ENCODE results near the gene MMP25.

The MMP25 gene

DNA sequence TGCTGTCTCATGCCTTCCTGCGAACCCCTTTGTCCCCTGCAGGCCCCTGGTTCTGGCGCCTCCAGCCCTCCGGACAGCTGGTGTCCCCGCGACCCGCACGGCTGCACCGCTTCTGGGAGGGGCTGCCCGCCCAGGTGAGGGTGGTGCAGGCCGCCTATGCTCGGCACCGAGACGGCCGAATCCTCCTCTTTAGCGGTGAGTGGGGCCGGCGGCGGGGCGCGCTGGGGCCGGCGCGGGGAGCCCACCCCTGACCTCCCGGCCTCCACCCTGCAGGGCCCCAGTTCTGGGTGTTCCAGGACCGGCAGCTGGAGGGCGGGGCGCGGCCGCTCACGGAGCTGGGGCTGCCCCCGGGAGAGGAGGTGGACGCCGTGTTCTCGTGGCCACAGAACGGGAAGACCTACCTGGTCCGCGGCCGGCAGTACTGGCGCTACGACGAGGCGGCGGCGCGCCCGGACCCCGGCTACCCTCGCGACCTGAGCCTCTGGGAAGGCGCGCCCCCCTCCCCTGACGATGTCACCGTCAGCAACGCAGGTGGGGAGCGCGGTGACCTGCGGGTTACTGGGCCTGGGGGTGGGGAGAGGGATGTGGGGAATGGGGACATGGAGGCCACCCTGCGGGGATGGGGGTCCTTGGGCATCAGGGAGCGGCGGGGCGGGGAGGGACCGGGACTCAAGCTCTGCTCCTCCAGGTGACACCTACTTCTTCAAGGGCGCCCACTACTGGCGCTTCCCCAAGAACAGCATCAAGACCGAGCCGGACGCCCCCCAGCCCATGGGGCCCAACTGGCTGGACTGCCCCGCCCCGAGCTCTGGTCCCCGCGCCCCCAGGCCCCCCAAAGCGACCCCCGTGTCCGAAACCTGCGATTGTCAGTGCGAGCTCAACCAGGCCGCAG, 12.0 kb downstream of the MMP25 start:
- Histone ChIP-seq H3K27me3 (ENCODE audit: control insufficient read depth, insufficient read depth, low read length) (no peaks in the 10 kb centered on the region; the same call in 1 of the 2 replicates), H3K36me3 (ENCODE audit: control insufficient read depth, insufficient read depth, low read length) (peaks cover 3% of the 10 kb centered on the region; the same call in 1 of the 2 replicates), H3K4me3 (ENCODE audit: low read depth, low read length) (peak overlapping the region; percentile 90), H3K4me1 (ENCODE audit: control insufficient read depth, insufficient read depth, low read length) (peaks cover 7% of the 10 kb centered on the region; the same call in 1 of the 2 replicates), H3K27ac (ENCODE audit: low read depth, low read length) (no peak overlapping the region), H3K9me3 (ENCODE audit: control insufficient read depth, insufficient read depth, low read length) (no peaks in the 10 kb centered on the region), H3K9ac (ENCODE audit: low read depth, low read length) (peak overlapping the region; percentile 64; the same call in 1 of the 2 replicates)

- Histone ChIP-seq H3K27ac (ENCODE audit: low read depth, low read length) (peak overlapping the region; percentile 55), H3K4me3 (ENCODE audit: low read depth, low read length) (peak overlapping the region; percentile 90)
These were observed 12.8 kb downstream of the MMP25 start for GRCh38 chr16:3059041-3059722.

DNA sequence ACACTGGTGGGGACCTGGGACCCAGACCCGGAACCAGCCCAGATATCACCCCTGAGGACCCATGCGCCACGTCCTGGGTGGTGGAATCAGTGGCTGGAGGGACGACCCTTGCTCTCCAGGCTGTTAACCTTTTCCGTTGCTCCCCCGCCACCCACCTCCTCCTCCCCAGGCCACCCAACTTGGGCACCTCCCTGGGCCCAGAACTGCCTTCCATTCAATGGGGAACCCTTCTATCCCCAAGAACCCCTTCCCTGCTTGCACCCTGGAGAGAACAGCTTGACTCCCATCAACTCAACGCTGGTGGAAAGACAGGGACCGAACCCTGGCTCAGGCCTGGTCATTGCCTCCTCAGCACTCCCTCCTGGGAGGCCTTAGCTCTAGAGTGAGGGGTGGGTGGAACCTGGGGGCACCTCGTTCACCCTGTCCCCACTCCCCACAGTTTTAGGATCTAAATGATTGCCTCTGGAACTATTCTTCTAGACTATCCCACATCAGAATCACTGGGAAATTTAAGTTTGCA, 13.4 kb downstream of the MMP25 start:
- Histone ChIP-seq H3K27me3 (ENCODE audit: control insufficient read depth, insufficient read depth, low read length) (no peaks in the 10 kb centered on the region; the same call in 1 of the 2 replicates), H3K27ac (ENCODE audit: low read depth, low read length) (peak overlapping the region; percentile 55), H3K9me3 (ENCODE audit: control insufficient read depth, insufficient read depth, low read length) (no peaks in the 10 kb centered on the region), H3K9ac (ENCODE audit: low read depth, low read length) (peak overlapping the region; percentile 34; the same call in 1 of the 2 replicates), H3K4me3 (ENCODE audit: low read depth, low read length) (peak overlapping the region; percentile 90), H3K4me1 (ENCODE audit: control insufficient read depth, insufficient read depth, low read length) (peaks cover 7% of the 10 kb centered on the region; the same call in 1 of the 2 replicates), H3K36me3 (ENCODE audit: control insufficient read depth, insufficient read depth, low read length) (peaks cover under 1% of the 10 kb centered on the region; the same call in 1 of the 2 replicates)

More at GRCh38 chr16:3059041-3059722, 12.8 kb downstream of the MMP25 start:
- peaks cover 7% of the 10 kb centered on the region; the same call in 1 of the 2 replicates for H3K4me1 ChIP-seq (ENCODE audit: control insufficient read depth, insufficient read depth, low read length)
- no peaks in the 10 kb centered on the region; the same call in 1 of the 2 replicates for H3K27me3 ChIP-seq (ENCODE audit: control insufficient read depth, insufficient read depth, low read length)
- peaks cover 3% of the 10 kb centered on the region; the same call in 1 of the 2 replicates for H3K36me3 ChIP-seq (ENCODE audit: control insufficient read depth, insufficient read depth, low read length)
- H3K9ac ChIP-seq (ENCODE audit: low read depth, low read length): peak overlapping the region; percentile 64; the same call in 1 of the 2 replicates
- H3K9me3 ChIP-seq (ENCODE audit: control insufficient read depth, insufficient read depth, low read length): no peaks in the 10 kb centered on the region

- Histone ChIP-seq H3K9me3 (ENCODE audit: control insufficient read depth, insufficient read depth, low read length) (no peaks in the 10 kb centered on the region), H3K4me3 (ENCODE audit: low read depth, low read length) (no peak overlapping the region), H3K27ac (ENCODE audit: low read depth, low read length) (no peak overlapping the region), H3K4me1 (ENCODE audit: control insufficient read depth, insufficient read depth, low read length) (peaks cover 14% of the 10 kb centered on the region; the same call in 1 of the 2 replicates), H3K9ac (ENCODE audit: low read depth, low read length) (no peak overlapping the region), H3K27me3 (ENCODE audit: control insufficient read depth, insufficient read depth, low read length) (no peaks in the 10 kb centered on the region; the same call in 1 of the 2 replicates), H3K36me3 (ENCODE audit: control insufficient read depth, insufficient read depth, low read length) (no peaks in the 10 kb centered on the region)
These were observed 14.2 kb downstream of the MMP25 start for GRCh38 chr16:3060339-3061127.

GRCh38 chr16:3062553-3062952, 16.2 kb downstream of the MMP25 start:
- no peak overlapping the region for H3K9ac ChIP-seq (ENCODE audit: low read depth, low read length)
- H3K9me3 ChIP-seq (ENCODE audit: control insufficient read depth, insufficient read depth, low read length): no peaks in the 10 kb centered on the region
- H3K4me1 ChIP-seq (ENCODE audit: control insufficient read depth, insufficient read depth, low read length): peaks cover 16% of the 10 kb centered on the region; the same call in 1 of the 2 replicates
- H3K27ac ChIP-seq (ENCODE audit: low read depth, low read length): no peak overlapping the region
- H3K27me3 ChIP-seq (ENCODE audit: control insufficient read depth, insufficient read depth, low read length): no peaks in the 10 kb centered on the region; the same call in 1 of the 2 replicates
- H3K36me3 ChIP-seq (ENCODE audit: control insufficient read depth, insufficient read depth, low read length): no peaks in the 10 kb centered on the region
- no peak overlapping the region for H3K4me3 ChIP-seq (ENCODE audit: low read depth, low read length)

- H3K27me3 ChIP-seq (ENCODE audit: control insufficient read depth, insufficient read depth, low read length): no peaks in the 10 kb centered on the region; the same call in 1 of the 2 replicates
- H3K27ac ChIP-seq (ENCODE audit: low read depth, low read length): peak overlapping the region; percentile 37
- no peak overlapping the region for H3K4me3 ChIP-seq (ENCODE audit: low read depth, low read length)
- no peaks in the 10 kb centered on the region for H3K36me3 ChIP-seq (ENCODE audit: control insufficient read depth, insufficient read depth, low read length)
- H3K9ac ChIP-seq (ENCODE audit: low read depth, low read length): no peak overlapping the region; the same call in 1 of the 2 replicates
- H3K9me3 ChIP-seq (ENCODE audit: control insufficient read depth, insufficient read depth, low read length): no peaks in the 10 kb centered on the region
- H3K4me1 ChIP-seq (ENCODE audit: control insufficient read depth, insufficient read depth, low read length): peaks cover 16% of the 10 kb centered on the region; the same call in 1 of the 2 replicates
These were observed 17.4 kb downstream of the MMP25 start for GRCh38 chr16:3063625-3064386.

- peak within 1 kb of the TSS; percentile 22 for H3K27ac ChIP-seq (ENCODE audit: low read depth, low read length)
- no peaks in the 10 kb centered on the region; the same call in 1 of the 2 replicates for H3K27me3 ChIP-seq (ENCODE audit: control insufficient read depth, insufficient read depth, low read length)
- H3K4me1 ChIP-seq (ENCODE audit: control insufficient read depth, insufficient read depth, low read length): peaks cover 9% of the 10 kb centered on the region; the same call in 1 of the 2 replicates
- H3K36me3 ChIP-seq (ENCODE audit: control insufficient read depth, insufficient read depth, low read length): no peaks in the 10 kb centered on the region
- H3K9me3 ChIP-seq (ENCODE audit: control insufficient read depth, insufficient read depth, low read length): no peaks in the 10 kb centered on the region
- no peak within 1 kb of the TSS for H3K9ac ChIP-seq (ENCODE audit: low read depth, low read length)
- no peak within 1 kb of the TSS for H3K4me3 ChIP-seq (ENCODE audit: low read depth, low read length)
These were observed 18.8 kb downstream of the MMP25 start, which contains the start of gene IL32 for GRCh38 chr16:3065069-3065741. IL32 (plus strand) TSS chr16:3065640; CDS start chr16:3065812, 172 bp downstream.

DNA sequence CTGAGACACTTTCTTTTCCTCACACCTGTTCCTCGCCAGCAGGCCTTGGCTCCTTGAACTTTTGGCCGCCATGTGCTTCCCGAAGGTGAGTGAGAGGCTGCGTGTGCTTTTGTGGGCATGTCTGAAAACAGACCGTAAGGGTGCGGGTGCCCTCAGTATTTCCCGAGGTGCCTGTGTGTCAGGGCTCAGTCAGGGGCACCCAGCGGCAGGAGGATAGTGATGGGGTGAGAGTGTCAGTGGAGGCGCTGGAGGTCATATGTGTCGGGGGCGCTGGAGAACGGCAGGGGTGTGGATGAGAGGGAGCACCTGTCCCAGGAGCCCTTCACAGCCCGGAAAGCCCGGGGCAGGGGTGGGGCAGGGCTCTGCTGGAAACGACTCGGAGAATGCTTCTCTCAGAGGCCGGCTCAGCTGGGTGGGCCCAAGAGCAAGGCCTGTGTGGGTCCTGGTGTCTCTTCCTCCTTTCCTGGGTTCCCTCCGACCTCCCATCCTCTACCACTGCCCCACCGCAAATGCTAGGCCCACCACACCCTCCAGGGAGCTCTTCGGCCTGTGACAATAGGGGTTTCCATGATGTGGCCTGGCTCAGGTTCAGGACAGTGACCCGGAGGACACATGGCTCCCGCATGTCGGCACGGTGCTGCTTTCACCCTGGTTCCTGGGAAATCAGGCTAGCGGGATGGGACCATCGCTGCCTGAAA, 19.5 kb downstream of the MMP25 start:
- Histone ChIP-seq H3K9ac (ENCODE audit: low read depth, low read length) (no peak overlapping the region), H3K27ac (ENCODE audit: low read depth, low read length) (no peak overlapping the region), H3K4me1 (ENCODE audit: control insufficient read depth, insufficient read depth, low read length) (peaks cover 9% of the 10 kb centered on the region; the same call in 1 of the 2 replicates), H3K4me3 (ENCODE audit: low read depth, low read length) (no peak overlapping the region), H3K9me3 (ENCODE audit: control insufficient read depth, insufficient read depth, low read length) (no peaks in the 10 kb centered on the region), H3K36me3 (ENCODE audit: control insufficient read depth, insufficient read depth, low read length) (no peaks in the 10 kb centered on the region), H3K27me3 (ENCODE audit: control insufficient read depth, insufficient read depth, low read length) (no peaks in the 10 kb centered on the region)

- H3K27me3 ChIP-seq (ENCODE audit: control insufficient read depth, insufficient read depth, low read length): no peaks in the 10 kb centered on the region
- no peaks in the 10 kb centered on the region for H3K9me3 ChIP-seq (ENCODE audit: control insufficient read depth, insufficient read depth, low read length)
- H3K36me3 ChIP-seq (ENCODE audit: control insufficient read depth, insufficient read depth, low read length): no peaks in the 10 kb centered on the region
- H3K4me3 ChIP-seq (ENCODE audit: low read depth, low read length): no peak overlapping the region
- H3K27ac ChIP-seq (ENCODE audit: low read depth, low read length): no peak overlapping the region
- H3K4me1 ChIP-seq (ENCODE audit: control insufficient read depth, insufficient read depth, low read length): peaks cover 9% of the 10 kb centered on the region; the same call in 1 of the 2 replicates
- no peak overlapping the region for H3K9ac ChIP-seq (ENCODE audit: low read depth, low read length)
These were observed 20.0 kb downstream of the MMP25 start for GRCh38 chr16:3066440-3066748.
